Activated CD4-positive, alpha-beta T cell treated with anti-CD3 and anti-CD28 coated beads, Interleukin-2, Interleukin-4, amounts not matched to agents 100 ng/mL and 50 ng/mL, durations not matched to agents 16 hours and 8 hours (primary cell): ENCODE results near the gene FARP1.

Source experiments
- DNase-seq: peaks from one replicate; pipeline ENCODE4 v3.0.0-alpha.2; 2020; ENCODE audit warnings: low spot score

Gene FARP1

DNA sequence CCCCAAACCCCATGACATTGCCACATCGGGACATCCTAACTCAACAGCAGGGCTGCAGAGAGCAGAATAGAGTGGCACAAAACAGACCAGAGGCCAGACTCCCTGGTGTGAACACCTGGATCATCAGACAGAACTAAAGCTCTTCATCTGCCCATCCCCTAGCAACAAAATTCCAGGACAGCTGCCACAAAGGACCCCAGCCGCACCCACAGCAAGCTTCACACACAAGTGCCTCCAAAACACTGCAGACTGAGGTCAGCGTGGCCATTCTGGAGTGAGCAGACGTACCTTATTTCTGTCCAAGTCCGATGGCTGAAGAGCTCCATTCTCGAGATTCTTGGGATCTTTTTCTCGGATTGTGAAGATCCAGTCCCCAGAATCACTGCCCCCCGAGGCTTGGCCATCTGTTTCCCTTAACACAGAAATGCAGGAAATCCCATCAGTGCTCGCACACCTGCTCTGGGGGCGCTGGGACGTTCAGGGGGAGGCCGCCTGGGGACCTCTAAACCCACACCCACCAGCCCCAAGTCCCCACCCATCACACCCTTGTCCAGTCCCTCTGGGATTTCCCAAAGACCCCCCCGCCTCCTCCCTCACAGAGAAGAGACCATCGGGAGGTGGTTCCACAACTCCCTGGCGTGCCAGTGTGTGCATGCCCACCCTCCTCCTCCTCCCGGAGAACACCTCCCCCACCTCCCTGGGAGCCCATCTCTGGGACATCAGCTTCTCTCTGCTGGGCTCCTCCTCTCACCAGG, 318.8 kb downstream of the FARP1 start:
- DNase-seq, result no peak

DNA sequence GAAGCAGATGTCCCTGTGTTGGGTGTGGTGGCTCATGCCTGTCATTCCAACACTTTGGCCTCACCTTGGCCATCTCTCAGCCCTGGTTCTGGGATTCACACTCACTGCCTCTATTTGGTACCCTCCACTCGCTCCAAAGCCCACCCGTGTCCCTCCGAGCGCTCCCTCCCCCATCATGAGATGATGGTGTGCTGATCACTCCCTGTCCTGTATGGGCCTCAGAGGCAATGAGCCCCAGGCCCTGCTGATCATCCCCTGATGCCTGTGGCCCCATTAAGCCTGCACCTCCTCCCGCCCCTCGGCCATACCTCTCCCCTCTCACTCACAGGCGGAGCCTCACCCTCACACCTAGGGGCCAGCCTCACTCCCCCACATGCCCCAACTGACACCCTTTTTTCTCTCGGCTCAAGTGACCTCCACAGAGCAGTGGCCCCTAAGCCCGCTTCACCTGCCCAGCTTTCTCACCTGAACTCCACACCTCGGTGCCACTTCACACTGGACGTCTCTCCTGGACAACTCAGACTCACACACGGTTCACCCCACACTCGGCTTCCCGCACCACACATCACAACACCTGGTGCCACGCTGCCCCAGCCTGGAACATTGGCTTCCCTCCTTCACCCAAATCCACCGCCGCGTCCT, 319.5 kb downstream of the FARP1 start:
- no peak for DNase-seq

DNA sequence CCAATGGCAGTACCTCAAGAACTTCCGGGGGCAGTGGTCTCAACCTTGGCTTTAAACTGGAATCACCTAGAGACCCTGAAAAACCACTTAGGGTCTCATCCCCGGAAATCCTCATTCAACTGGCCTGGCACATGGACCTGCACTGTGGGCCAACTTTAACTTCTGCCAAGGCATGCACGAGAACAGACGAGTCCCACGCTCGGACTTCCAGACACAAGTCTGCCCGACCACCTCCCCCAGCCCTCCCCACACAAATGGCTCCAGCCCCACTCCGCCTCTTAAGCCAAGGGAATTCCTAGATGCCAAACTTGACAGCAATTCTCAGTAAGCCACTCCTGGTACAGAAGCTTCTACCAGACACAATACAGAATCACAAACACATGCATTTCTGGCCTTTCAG, 320.1 kb downstream of the FARP1 start:
- no peak for DNase-seq

GRCh38 chr13:98466634-98467236, 323.8 kb downstream of the FARP1 start:
- peak; percentile 35 for DNase-seq

DNA sequence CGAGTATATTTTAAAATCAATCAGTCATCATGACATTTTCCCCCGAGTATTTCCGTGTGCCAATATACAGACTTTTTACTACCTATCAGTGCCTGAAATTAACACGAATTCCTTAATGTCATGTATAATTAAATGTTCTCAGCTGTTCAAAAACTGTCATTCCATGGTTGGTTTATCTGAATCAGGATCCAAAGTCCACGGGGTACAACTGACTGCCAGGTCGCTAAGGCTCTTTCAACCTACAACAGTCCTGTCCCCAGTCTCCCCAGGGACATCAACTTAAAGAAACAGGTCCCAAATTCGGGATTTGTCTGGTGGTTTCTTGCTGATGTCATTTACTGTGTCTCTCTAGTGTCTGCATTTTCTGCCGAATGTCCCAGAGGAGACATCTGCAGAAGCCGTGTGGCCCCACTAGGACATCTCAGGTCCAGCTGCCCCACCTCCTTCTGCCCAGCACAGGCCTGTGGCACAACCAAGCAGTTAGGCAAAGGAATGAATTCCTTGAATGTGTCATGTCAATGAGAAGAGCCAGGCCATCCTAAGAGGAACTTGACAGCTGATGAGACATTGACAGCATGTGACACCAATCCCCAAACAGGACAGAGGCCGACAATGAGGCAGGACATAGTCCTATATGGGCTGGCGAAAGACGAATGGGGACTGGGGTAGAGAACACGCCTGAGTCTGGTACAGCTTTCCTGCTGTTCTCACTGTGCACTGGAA, 324.5 kb downstream of the FARP1 start:
- no peak for DNase-seq

- no peak for DNase-seq
Measured at GRCh38 chr13:98468361-98468760, 325.5 kb downstream of the FARP1 start.

DNA sequence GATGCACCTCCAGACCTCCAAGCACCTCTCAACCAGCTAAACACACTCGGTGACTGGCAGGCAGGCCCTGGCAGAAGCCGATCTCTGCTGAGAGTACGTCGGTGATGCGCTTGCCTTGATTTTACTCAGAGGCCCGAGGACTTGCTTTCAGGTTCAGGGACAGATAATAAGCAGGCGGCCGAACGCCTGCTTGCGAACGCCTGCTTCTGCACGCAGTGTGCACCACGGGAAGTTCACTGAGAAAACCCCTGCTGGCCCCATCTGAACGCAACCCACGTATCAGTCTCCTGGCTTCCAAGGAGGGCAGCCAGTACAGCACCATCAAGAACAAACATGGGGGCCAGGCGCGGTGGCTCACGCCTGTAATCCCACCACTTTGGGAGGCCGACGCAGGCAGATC, 326.0 kb downstream of the FARP1 start:
- DNase-seq, result no peak

DNA sequence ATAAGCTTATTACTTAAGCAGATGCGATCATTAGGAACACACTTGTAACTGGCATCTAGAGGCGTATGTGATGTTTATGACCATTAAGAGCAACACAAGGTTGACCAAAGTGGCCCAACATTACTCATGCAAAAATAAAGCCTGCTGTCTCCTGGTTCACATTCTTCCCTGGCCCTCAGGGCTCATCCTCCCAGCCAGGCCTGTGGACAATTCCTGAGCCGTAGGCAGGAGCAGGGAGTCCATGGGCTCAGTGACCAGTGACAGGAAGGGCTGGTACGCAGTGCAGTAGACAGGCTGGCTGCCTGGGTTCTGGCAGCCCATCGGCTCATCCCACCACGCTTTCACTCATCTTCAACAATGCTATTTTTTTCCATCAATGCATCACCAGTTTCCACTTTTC, 328.0 kb downstream of the FARP1 start:
- no peak for DNase-seq

DNA sequence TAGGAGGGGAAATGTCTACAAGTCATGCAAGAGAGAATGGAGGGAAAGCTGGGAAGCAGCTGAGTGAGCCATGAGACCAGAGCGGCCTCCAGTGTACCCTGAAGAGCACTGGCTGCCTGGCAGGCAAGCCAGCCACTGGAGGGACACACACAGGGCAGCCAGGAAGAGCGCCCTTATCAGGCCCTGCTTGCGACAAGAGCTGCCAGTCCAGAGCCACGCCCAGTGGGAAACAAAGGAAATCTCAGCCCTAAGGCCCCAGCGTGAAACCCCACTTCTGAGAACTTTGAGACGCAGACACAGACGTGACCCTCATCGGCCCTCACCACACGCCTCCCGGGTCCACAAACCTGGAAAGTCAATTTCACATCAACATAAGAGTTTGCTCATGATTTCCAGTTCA, 329.0 kb downstream of the FARP1 start:
- DNase-seq, result no peak

DNA sequence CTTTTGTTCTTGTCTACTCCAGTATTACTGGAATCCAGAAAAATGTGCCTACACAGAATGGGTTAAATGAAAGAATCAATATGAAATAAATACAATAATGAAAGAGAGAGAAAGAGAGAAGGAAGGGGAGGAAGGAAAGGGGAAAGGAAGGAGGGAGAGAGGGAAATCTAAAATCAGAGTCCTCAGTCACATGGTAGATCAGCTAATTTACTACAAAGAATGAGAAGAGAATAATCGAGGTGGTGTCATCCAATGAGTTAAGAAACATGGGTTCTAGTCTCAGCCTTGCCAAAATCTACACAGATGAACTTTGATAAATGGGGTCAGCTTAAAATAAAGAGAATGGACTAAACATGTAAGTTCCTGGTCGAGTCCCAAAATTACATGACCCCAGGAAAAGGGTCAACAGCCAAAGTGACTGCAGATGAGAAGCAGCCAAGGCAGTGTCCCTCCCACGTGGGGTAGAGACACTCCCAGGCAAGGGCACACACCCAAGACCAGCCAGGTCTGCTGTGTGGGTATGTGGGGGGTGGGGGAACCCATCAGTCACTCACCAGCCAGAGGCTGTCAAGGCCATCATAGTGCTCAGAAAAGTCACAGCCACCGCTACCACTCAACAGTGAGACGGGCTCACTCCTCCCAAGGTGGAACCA, 330.4 kb downstream of the FARP1 start:
- DNase-seq, result no peak

DNA sequence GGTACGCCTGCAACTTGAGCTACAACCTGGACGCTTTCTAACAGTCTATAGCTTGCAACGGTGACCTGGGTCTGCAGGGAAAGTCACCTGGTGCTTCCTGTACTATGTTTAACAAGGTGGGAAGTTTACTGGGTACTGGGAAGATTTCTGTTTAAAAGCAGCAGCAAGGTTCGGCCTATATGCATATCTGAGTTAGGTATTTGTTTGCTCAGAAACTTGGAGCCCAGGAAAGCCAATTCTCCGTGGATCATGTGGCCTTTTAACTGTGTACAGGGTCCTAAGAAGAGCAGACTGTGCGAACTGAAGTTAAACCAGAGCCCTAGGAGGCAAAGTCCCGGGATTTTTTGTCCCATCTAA, 330.9 kb downstream of the FARP1 start:
- DNase-seq, result no peak

DNA sequence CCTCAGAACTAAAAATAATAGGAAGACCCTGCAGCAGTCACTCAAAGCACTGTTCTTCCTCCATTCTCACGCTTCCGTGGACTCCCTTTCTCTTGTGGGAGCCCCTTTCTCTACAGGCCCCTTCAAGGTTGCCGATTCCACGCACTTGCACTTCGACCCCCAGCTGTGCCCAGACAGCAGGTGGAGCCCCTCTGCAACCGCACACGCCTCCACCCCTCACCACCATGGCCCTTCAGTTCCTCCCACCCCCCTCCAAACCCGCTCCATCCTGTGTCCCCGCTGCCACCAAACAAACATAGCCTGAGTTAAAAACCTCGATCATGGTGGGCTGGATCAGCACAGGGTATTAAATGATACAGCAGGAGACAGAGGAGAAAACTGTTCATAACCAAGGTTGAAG, 331.4 kb downstream of the FARP1 start:
- no peak for DNase-seq

DNA sequence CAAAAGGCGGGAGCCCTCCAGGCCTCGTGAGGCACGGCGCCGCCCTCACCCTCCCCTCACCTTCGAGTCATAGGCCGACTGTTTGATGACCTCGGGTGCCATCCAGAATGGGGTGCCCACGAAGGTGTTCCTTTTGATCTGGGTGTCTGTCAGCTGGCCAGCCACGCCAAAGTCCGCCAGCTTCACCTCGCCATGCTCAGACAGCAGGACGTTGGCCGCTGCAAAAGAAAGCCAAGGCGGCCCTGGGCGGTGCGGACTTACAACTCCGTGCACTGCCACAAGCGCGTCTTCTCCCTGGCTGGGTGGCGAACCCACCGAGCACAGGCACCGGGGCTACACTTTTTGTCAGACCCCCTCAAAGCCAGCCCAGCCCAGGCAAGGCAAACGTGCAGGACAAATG, 331.9 kb downstream of the FARP1 start:
- DNase-seq, result no peak

DNA sequence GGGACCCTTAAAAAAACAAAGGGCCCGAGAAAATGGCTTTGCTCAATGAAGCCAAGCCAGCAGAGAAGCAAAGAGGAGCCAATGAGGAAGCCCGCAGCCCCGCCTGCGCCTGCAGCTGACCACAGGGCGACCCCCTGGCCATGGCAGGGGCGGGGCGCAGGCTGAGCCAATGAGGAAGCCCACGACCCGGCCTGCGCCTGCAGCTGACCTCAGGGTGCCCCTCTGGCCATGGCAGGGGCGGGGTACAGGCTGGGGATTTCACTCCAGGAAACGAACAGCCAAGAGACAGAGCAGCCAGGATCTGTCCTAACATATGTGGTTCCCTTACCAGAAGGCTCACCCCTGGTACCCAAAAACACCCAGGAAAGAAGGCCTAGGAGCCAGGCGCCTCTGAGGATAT, 332.6 kb downstream of the FARP1 start:
- DNase-seq, result no peak

GRCh38 chr13:98476106-98476505, 333.2 kb downstream of the FARP1 start:
- no peak for DNase-seq

- DNase-seq, result peak; percentile 95
Measured at GRCh38 chr13:98476538-98476966, 333.7 kb downstream of the FARP1 start.

GRCh38 chr13:98478189-98479129, 335.6 kb downstream of the FARP1 start:
- DNase-seq, result peak; percentile 61

GRCh38 chr13:98479496-98480003, 336.7 kb downstream of the FARP1 start:
- DNase-seq, result no peak

DNA sequence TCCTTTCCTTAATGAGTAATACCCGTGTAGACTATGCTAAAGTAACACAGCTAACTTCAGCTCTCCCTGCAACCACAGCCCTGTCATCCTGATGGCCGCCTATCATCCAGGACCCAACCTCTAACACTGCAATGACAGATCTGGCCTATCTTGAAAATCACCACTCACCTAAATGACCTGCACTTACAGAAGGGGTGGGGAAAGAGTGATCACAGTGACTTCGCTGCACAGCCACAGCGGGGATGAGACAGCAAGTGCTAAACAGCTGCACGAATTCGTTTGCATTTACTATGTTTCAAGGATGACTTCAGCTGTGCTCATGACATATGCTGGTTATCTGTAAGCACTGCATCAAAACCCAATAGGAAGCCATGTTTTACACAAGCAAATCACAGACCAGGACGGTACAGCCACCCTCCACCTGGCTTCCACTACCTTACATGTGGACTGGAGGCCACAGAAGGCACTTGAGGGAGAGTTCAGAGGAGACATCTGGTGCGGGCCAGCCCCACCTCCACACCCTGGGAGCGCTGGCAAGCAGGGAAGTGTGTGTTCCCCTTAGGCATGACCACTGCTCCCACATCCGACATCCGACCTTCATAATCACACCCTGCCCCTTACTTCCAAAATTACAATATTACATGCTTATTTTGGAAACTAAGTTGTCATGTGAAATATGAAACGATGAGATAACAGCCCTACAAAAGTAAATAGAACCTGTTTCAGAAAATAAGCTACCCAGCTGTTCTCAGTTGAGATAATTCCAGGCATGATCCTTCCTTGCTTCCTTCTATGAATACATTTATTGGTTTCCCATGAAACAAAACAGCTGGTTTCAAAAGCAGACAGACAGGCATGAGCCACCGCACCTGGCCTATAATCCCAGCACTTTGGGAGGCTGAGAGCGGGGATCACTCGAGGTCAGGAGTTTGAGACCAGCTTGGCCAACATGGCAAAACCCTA, 338.3 kb downstream of the FARP1 start:
- DNase-seq, result peak; percentile 73
